ENCODE data around the gene SPOCK3.

The SPOCK3 gene

DNA sequence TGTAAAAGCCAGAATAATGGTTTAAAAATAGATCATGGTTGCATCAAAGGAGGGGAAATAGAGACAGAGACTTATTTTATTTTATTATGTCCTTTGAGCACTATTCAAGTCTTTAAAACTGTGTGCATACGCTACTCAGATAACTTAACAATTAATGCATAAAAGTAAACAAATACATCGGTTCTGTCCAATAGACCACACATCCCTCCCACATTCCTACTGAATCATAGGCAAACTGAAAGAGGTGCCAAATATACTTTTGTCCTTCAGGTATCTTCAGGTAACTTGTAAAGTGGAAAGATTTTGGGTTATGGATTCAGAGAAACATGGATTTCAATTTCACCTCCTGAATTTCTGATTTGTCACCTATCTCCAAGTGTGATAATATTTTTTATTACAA lies 91.3 kb downstream of the SPOCK3 start:
- Histone ChIP-seq H4K20me1 (ENCODE audit: insufficient read depth, low read length) (no peaks in the 10 kb centered on the region), H2AFZ (ENCODE audit: low read length) (no peak overlapping the region), H3K79me2 (ENCODE audit: insufficient read depth, low read length) (no peaks in the 10 kb centered on the region), H3K36me3 (ENCODE audit: insufficient read depth, low read length) (no peaks in the 10 kb centered on the region), H3K27me3 (ENCODE audit: insufficient read depth, low read length) (no peaks in the 10 kb centered on the region), H3K27ac (ENCODE audit: low read depth, low read length, poor library complexity, severe bottlenecking) (no peak overlapping the region), H3K9ac (ENCODE audit: low read length) (no peak overlapping the region), H3K4me3 (ENCODE audit: low read depth, low read length, poor library complexity, severe bottlenecking) (no peak overlapping the region), H3K4me2 (ENCODE audit: low read length) (no peak overlapping the region), H3K9me3 (ENCODE audit: low read length) (no peaks in the 10 kb centered on the region), H3K9me2 (ENCODE audit: low read depth, low read length) (no peaks in the 10 kb centered on the region), H3F3A (ENCODE audit: insufficient read depth, low read length) (no peaks in the 10 kb centered on the region), H3K4me1 (ENCODE audit: insufficient read depth, low read length, severe bottlenecking) (no peaks in the 10 kb centered on the region)
- TF ChIP-seq, protein P1, sequence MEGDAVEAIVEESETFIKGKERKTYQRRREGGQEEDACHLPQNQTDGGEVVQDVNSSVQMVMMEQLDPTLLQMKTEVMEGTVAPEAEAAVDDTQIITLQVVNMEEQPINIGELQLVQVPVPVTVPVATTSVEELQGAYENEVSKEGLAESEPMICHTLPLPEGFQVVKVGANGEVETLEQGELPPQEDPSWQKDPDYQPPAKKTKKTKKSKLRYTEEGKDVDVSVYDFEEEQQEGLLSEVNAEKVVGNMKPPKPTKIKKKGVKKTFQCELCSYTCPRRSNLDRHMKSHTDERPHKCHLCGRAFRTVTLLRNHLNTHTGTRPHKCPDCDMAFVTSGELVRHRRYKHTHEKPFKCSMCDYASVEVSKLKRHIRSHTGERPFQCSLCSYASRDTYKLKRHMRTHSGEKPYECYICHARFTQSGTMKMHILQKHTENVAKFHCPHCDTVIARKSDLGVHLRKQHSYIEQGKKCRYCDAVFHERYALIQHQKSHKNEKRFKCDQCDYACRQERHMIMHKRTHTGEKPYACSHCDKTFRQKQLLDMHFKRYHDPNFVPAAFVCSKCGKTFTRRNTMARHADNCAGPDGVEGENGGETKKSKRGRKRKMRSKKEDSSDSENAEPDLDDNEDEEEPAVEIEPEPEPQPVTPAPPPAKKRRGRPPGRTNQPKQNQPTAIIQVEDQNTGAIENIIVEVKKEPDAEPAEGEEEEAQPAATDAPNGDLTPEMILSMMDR (IDR thresholded peaks at IDR 0.05; ENCODE audit: low read length): no peak
- no peak for TF ChIP-seq EZH2 (IDR thresholded peaks at IDR 0.05; ENCODE audit: borderline replicate concordance, low read length)

DNA sequence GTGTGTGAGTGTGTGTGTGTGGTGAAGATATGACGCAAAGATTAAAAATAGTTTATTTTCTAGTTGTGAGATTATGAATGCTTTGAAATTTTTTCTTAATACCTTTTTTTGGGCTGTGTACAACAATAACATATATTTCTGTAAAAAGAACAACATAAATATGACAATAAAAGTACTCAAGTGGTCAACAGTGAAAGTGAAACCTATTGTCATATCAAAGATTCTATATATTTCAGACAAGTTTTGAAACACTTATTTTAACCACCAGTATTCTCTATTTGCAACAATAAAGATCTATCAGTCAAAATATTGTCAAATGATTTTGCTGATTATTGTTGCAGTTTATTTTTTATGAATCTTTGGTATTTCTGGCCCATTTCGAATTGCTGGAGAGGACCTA lies 98.0 kb downstream of the SPOCK3 start:
- Histone ChIP-seq H3K9ac (ENCODE audit: low read length) (no peak overlapping the region), H2AFZ (ENCODE audit: low read length) (no peak overlapping the region), H4K20me1 (ENCODE audit: insufficient read depth, low read length) (no peaks in the 10 kb centered on the region), H3F3A (ENCODE audit: insufficient read depth, low read length) (no peaks in the 10 kb centered on the region), H3K9me2 (ENCODE audit: low read depth, low read length) (no peaks in the 10 kb centered on the region), H3K4me2 (ENCODE audit: low read length) (no peak overlapping the region), H3K27me3 (ENCODE audit: insufficient read depth, low read length) (no peaks in the 10 kb centered on the region), H3K36me3 (ENCODE audit: insufficient read depth, low read length) (no peaks in the 10 kb centered on the region), H3K79me2 (ENCODE audit: insufficient read depth, low read length) (no peaks in the 10 kb centered on the region), H3K9me3 (ENCODE audit: low read length) (no peaks in the 10 kb centered on the region), H3K27ac (ENCODE audit: low read depth, low read length, poor library complexity, severe bottlenecking) (no peak overlapping the region), H3K4me1 (ENCODE audit: insufficient read depth, low read length, severe bottlenecking) (no peaks in the 10 kb centered on the region), H3K4me3 (ENCODE audit: low read depth, low read length, poor library complexity, severe bottlenecking) (no peak overlapping the region)
- TF ChIP-seq, protein P1 (IDR thresholded peaks at IDR 0.05; ENCODE audit: low read length): no peak
- TF ChIP-seq EZH2 (IDR thresholded peaks at IDR 0.05; ENCODE audit: borderline replicate concordance, low read length): no peak

DNA sequence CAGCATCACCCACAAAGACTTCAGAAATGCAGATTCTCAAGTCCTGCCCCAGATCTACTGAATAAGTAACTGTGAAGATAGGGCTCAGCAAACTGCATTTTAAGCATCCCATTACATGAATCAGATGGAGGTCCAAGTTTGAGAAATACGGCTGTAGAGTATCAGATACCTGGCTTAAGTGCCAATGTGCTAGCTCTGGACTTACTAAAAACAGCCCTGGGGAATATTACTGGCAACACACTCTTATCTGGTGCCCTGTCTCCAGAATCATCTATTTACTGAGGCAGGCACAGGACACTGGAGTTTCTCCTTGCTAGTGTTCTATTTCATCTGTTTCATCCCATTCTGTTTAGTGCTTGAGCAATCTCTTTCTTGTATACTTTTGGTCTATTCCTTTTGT lies 105.1 kb downstream of the SPOCK3 start:
- H3K79me2 ChIP-seq (ENCODE audit: insufficient read depth, low read length): no peaks in the 10 kb centered on the region
- no peak overlapping the region for H3K4me2 ChIP-seq (ENCODE audit: low read length)
- H3K9me3 ChIP-seq (ENCODE audit: low read length): no peaks in the 10 kb centered on the region
- H3K36me3 ChIP-seq (ENCODE audit: insufficient read depth, low read length): no peaks in the 10 kb centered on the region
- no peak overlapping the region for H2AFZ ChIP-seq (ENCODE audit: low read length)
- no peaks in the 10 kb centered on the region for H4K20me1 ChIP-seq (ENCODE audit: insufficient read depth, low read length)
- H3K27me3 ChIP-seq (ENCODE audit: insufficient read depth, low read length): no peaks in the 10 kb centered on the region
- no peaks in the 10 kb centered on the region for H3K9me2 ChIP-seq (ENCODE audit: low read depth, low read length)
- no peaks in the 10 kb centered on the region for H3F3A ChIP-seq (ENCODE audit: insufficient read depth, low read length)
- no peak overlapping the region for H3K4me3 ChIP-seq (ENCODE audit: low read depth, low read length, poor library complexity, severe bottlenecking)
- H3K4me1 ChIP-seq (ENCODE audit: insufficient read depth, low read length, severe bottlenecking): no peaks in the 10 kb centered on the region
- H3K27ac ChIP-seq (ENCODE audit: low read depth, low read length, poor library complexity, severe bottlenecking): no peak overlapping the region
- no peak for TF ChIP-seq EZH2 (IDR thresholded peaks at IDR 0.05; ENCODE audit: borderline replicate concordance, low read length)
- TF ChIP-seq, protein P1 (IDR thresholded peaks at IDR 0.05; ENCODE audit: low read length): no peak
- no peak overlapping the region for H3K9ac ChIP-seq (ENCODE audit: low read length)

Measured in OCI-LY1 (cell line).